Lung (tissue), 12 donors: Measurements from ENCODE around the gene SPC24. TPM values are rescaled to one million over a fixed set of nuclear protein-coding genes. Genes with fewer than 3 reads are reported as not detected.

ENCODE experiments used
- ATAC-seq: fragments of 200-7000 bp; cut with Tn5 transposase; one replicate; pipeline ENCODE4 v1.9.1; 2020; ENCODE audit warnings: moderate number of reproducible peaks; ENCODE audit not compliant: insufficient read depth, low FRiP score
- DNase-seq, 3 donors: peaks; one replicate each; pipeline ENCODE4 v3.0.0-alpha.2; 2013 to 2017
- H3K27ac ChIP-seq, 2 donors: one replicate each; pipeline ENCODE4 v1.5.1; 2013; ENCODE audit warnings: mild to moderate bottlenecking in 2 of 2, moderate library complexity in 2 of 2, control low read depth in 1 of 2, inconsistent platforms in 1 of 2, low read depth in 1 of 2, low read length in 1 of 2
- H3K27me3 ChIP-seq, 3 donors: one replicate each; pipeline ENCODE4 v1.5.1; 2013; ENCODE audit warnings: low read length in 2 of 3; ENCODE audit not compliant: control insufficient read depth in 3 of 3, insufficient read depth in 3 of 3
- H3K36me3 ChIP-seq, 4 donors: one replicate each; pipeline ENCODE4 v1.5.1; 2013; ENCODE audit warnings: low read length in 4 of 4, mild to moderate bottlenecking in 1 of 4, moderate library complexity in 1 of 4; ENCODE audit not compliant: control insufficient read depth in 4 of 4, insufficient read depth in 4 of 4
- H3K4me1 ChIP-seq, 5 donors: one replicate each; pipeline ENCODE4 v1.5.1; 2013; ENCODE audit warnings: low read length in 5 of 5, mild to moderate bottlenecking in 2 of 5, moderate library complexity in 1 of 5; ENCODE audit not compliant: control insufficient read depth in 5 of 5, insufficient read depth in 5 of 5
- H3K4me3 ChIP-seq: one replicate; pipeline ENCODE4 v1.5.1; 2013; ENCODE audit warnings: mild to moderate bottlenecking, control low read depth, moderate library complexity
- H3K9ac ChIP-seq, 2 donors: one replicate each; pipeline ENCODE4 v1.5.1; 2013; ENCODE audit warnings: low read length in 2 of 2, control low read depth in 1 of 2; ENCODE audit not compliant: insufficient read depth in 1 of 2
- H3K9me3 ChIP-seq, 4 donors: one replicate each; pipeline ENCODE4 v1.5.1; 2013; ENCODE audit warnings: low read length in 3 of 4, mild to moderate bottlenecking in 1 of 4, moderate library complexity in 1 of 4; ENCODE audit not compliant: control insufficient read depth in 4 of 4, insufficient read depth in 3 of 4
- CTCF ChIP-seq: IDR thresholded peaks from 2 replicates; pipeline ENCODE4 v1.5.1; 2012; ENCODE audit warnings: mild to moderate bottlenecking; ENCODE audit errors: control extremely low read depth, extremely low read depth
- WGBS, 2 donors: extraction: QIAGEN DNeasy Blood & Tissue Kit; methylation state at CpG; one replicate each; pipeline ENCODE4 v1.1.7; 2013; 5-methylcytosine and 5-hydroxymethylcytosine counted together
- polyA plus RNA-seq, 2 donors: library from polyadenylated mRNA; stranded (reverse); fragments of 200-250 nt; gene quantifications; one replicate each; pipeline ENCODE4 v1.2.1, GENCODE V29; 2013
- total RNA-seq, 2 donors: library from RNA; depleted of rRNA in 1 of 2; stranded (reverse); fragments of >200 nt in 1 of 2; gene quantifications; one replicate each; pipeline ENCODE4 v1.2.1, GENCODE V29; 2014 to 2021
- donor health status: control.
- donor health status: control.
- donor health status: Bipolar disorder and iron deficiency.
- donor health status: healthy.
- donor health status: DM: yes; HTN: yes; CAD: no.

SPC24 gene
- total and polyA plus RNA-seq, 4 donors, result 1.3 to 6.5 (median 3.9) TPM

GRCh38 chr19:11116507-11116906 lies 39.1 kb downstream of the SPC24 start:
- H3K9me3 ChIP-seq, result no peaks in the 10 kb centered on the region
- DNase-seq (no peak), ATAC-seq (no peak)
- TF ChIP-seq CTCF, result no peak
- no peaks in the 10 kb centered on the region for H3K27me3 ChIP-seq
- H3K4me1 ChIP-seq, result no peaks in the 10 kb centered on the region
- 91 to 95% methylated on average over 9 of the region's 9 CpGs for WGBS, 2 donors
- H3K9ac ChIP-seq, result no peak overlapping the region
- peaks cover 29 to 60% (median 38%) of the 10 kb centered on the region in 4 donors for H3K36me3 ChIP-seq
- no peak overlapping the region for H3K27ac ChIP-seq
- no peak overlapping the region for H3K4me3 ChIP-seq

- no peaks in the 10 kb centered on the region for H3K4me1 ChIP-seq
- no peak overlapping the region for H3K9ac ChIP-seq
- H3K27me3 ChIP-seq, result no peaks in the 10 kb centered on the region
- no peak for TF ChIP-seq CTCF
- no peak for DNase-seq
- ATAC-seq, result no peak
- 82 to 91% methylated on average over 11 of the region's 11 CpGs for WGBS, 2 donors
- H3K27ac ChIP-seq, result no peak overlapping the region
- H3K4me3 ChIP-seq, result no peak overlapping the region
- no peaks in the 10 kb centered on the region for H3K9me3 ChIP-seq
- H3K36me3 ChIP-seq, result peaks cover 29 to 63% (median 38%) of the 10 kb centered on the region in 4 donors
Measured at GRCh38 chr19:11115895-11116446, 39.6 kb downstream of the SPC24 start.

GRCh38 chr19:11115042-11115441 lies 40.5 kb downstream of the SPC24 start:
- Histone ChIP-seq H3K4me1 (no peaks in the 10 kb centered on the region), H3K4me3 (no peak overlapping the region), H3K36me3 (peaks cover 29 to 62% (median 39%) of the 10 kb centered on the region in 4 donors), H3K9me3 (no peaks in the 10 kb centered on the region), H3K27ac (no peak overlapping the region), H3K9ac (no peak overlapping the region), H3K27me3 (no peaks in the 10 kb centered on the region)
- TF ChIP-seq CTCF, result no peak
- 85 to 92% methylated on average over 5 of the region's 5 CpGs for WGBS, 2 donors
- no peak for DNase-seq
- ATAC-seq, result no peak
